CD4-positive, alpha-beta T cell (primary cell): ENCODE measurements around the gene SLC7A5. TPM values are rescaled to one million over a fixed set of nuclear protein-coding genes. Genes with fewer than 3 reads are reported as not detected.

Experiments
- ATAC-seq: fragments of 200-7000 bp; cut with Tn5 transposase; one replicate; pipeline ENCODE4 v1.10.0; 2022; ENCODE audit warnings: mild to moderate bottlenecking; ENCODE audit not compliant: poor library complexity
- CTCF ChIA-PET: fragments of 350-600 bp; sonication (Branson Sonifier 250); formaldehyde crosslinking; loops from one replicate; lab custom pipeline; 2021; ENCODE audit warnings: antibody characterized with exemption, inconsistent platforms; lab: Charles Lee
- POLR2A ChIA-PET: fragments of 350-600 bp; sonication (Branson Sonifier 250); formaldehyde crosslinking; loops from one replicate; lab custom pipeline; 2021; ENCODE audit warnings: antibody characterized with exemption, inconsistent platforms; lab: Charles Lee
- DNase-seq, 14 experiments: peaks; one replicate each; pipeline ENCODE4 v3.0.0-alpha.2; 2013 to 2020; ENCODE audit warnings: mixed read lengths in 2 of 14
- H3K27ac ChIP-seq, 2 donors: one replicate each; pipeline versions ENCODE4 v1.5.1 to v1.7.0; 2013; ENCODE audit warnings: low read length in 2 of 2, low read depth in 1 of 2, mild to moderate bottlenecking in 1 of 2
- H3K27me3 ChIP-seq, 2 experiments: 1 replicate in 1 of 2; 2 replicates in 1 of 2; pipeline versions ENCODE4 v1.6.1 to v1.7.0; 2013; ENCODE audit warnings: low read length in 2 of 2, control low read depth in 1 of 2, mild to moderate bottlenecking in 1 of 2, moderate library complexity in 1 of 2; ENCODE audit not compliant: insufficient read depth in 2 of 2, control insufficient read depth in 1 of 2
- H3K36me3 ChIP-seq: one replicate; pipeline ENCODE4 v1.6.1; 2013; ENCODE audit warnings: low read length, control low read depth; ENCODE audit not compliant: insufficient read depth
- H3K4me1 ChIP-seq: one replicate; pipeline ENCODE4 v1.6.1; 2013; ENCODE audit warnings: low read length, control low read depth; ENCODE audit not compliant: insufficient read depth
- H3K4me3 ChIP-seq: one replicate; pipeline ENCODE4 v1.5.1; 2013; ENCODE audit warnings: mild to moderate bottlenecking, low read length, moderate library complexity
- H3K9me3 ChIP-seq, 2 experiments: 1 replicate in 1 of 2; 2 replicates in 1 of 2; pipeline versions ENCODE4 v1.6.1 to v1.7.0; 2013; ENCODE audit warnings: low read length in 2 of 2, mild to moderate bottlenecking in 2 of 2, control low read depth in 1 of 2, moderate library complexity in 1 of 2; ENCODE audit not compliant: control insufficient read depth in 1 of 2, insufficient read depth in 1 of 2
- H3K27ac Mint-ChIP-seq: one replicate; pipeline ENCODE4 v1.8.0; 2020; ENCODE audit warnings: mixed read lengths
- H3K27me3 Mint-ChIP-seq: one replicate; pipeline ENCODE4 v1.8.0; 2021; ENCODE audit warnings: mixed read lengths
- H3K36me3 Mint-ChIP-seq: one replicate; pipeline ENCODE4 v1.8.0; 2021; ENCODE audit warnings: low read depth, mixed read lengths
- H3K4me1 Mint-ChIP-seq: one replicate; pipeline ENCODE4 v1.8.0; 2021; ENCODE audit warnings: low read depth, mixed read lengths
- H3K4me3 Mint-ChIP-seq: one replicate; pipeline ENCODE4 v1.8.0; 2020; ENCODE audit warnings: mild to moderate bottlenecking, mixed read lengths
- H3K9me3 Mint-ChIP-seq: one replicate; pipeline ENCODE4 v1.8.0; 2020; ENCODE audit warnings: mixed read lengths
- CTCF ChIP-seq: fragments of 200-600 bp; IDR thresholded peaks from one replicate; pipeline ENCODE4 v1.8.0; 2022; ENCODE audit warnings: antibody characterized with exemption, mild to moderate bottlenecking
- intact Hi-C, 2 experiments: fragments of 100-400 bp; cut with DNase I in 1 of 2; cut with micrococcal nuclease in 1 of 2; formaldehyde crosslinking; loops; one replicate each; pipeline versions ENCODE4 v1.15.1 to v1.9.0; 2023 to 2025; cut with DNase I, micrococcal nuclease
- total RNA-seq, 174 experiments: library from RNA in 2 of 174; stranded (reverse) in 2 of 174; gene quantifications; one replicate each; pipeline ENCODE4 v1.2.3 and lab custom pipeline; 2021 to 2026

Gene SLC7A5
- total RNA-seq, 2 experiments from 2014 or later = 80.3 to 85.3 TPM

- DNase-seq = no peak
- Mint-ChIP-seq H3K4me3 (no peak overlapping the region), H3K27ac (no peak overlapping the region), H3K36me3 (peaks cover 52% of the 10 kb centered on the region), H3K9me3 (no peaks in the 10 kb centered on the region), H3K27me3 (no peaks in the 10 kb centered on the region), H3K4me1 (no peaks in the 10 kb centered on the region)
- ChIA-PET POLR2A (no interaction called here), CTCF (interaction anchor here (1.0 to 1.1 kb wide), 2 partner anchors 38 to 54 kb away, joined by 3 to 4 read pairs; no protein-coding TSS in a partner anchor)
- H3K4me3 ChIP-seq = no peak overlapping the region
- no peaks in the 10 kb centered on the region for H3K27me3 ChIP-seq
- no peaks in the 10 kb centered on the region for H3K4me1 ChIP-seq
- H3K27ac ChIP-seq = no peak overlapping the region
- peaks cover 42% of the 10 kb centered on the region for H3K36me3 ChIP-seq
- no peaks in the 10 kb centered on the region for H3K9me3 ChIP-seq
- TF ChIP-seq CTCF = no peak
- intact Hi-C loops = no loop called here
- ATAC-seq = no peak
These were observed 35.8 kb downstream of the SLC7A5 start for GRCh38 chr16:87833548-87833947.

- ChIA-PET POLR2A (no interaction called here), CTCF (interaction anchor here (0.7 to 1.1 kb wide), 3 partner anchors 17 to 54 kb away, joined by 3 to 4 read pairs (median 4); no protein-coding TSS in a partner anchor)
- Mint-ChIP-seq H3K4me1 (no peaks in the 10 kb centered on the region), H3K36me3 (peaks cover 46% of the 10 kb centered on the region), H3K27me3 (no peaks in the 10 kb centered on the region), H3K27ac (peak overlapping the region; percentile 44), H3K4me3 (no peak overlapping the region), H3K9me3 (no peaks in the 10 kb centered on the region)
- H3K27me3 ChIP-seq = no peaks in the 10 kb centered on the region
- TF ChIP-seq CTCF = no peak
- no peak overlapping the region for H3K4me3 ChIP-seq
- no peak for ATAC-seq
- no peaks in the 10 kb centered on the region for H3K4me1 ChIP-seq
- H3K27ac ChIP-seq = no peak overlapping the region
- intact Hi-C loops = no loop called here
- H3K9me3 ChIP-seq = no peaks in the 10 kb centered on the region
- H3K36me3 ChIP-seq = peaks cover 39% of the 10 kb centered on the region
- DNase-seq = no peak
These were observed 36.4 kb downstream of the SLC7A5 start for GRCh38 chr16:87832741-87833502.

GRCh38 chr16:87832137-87832527 lies 37.2 kb downstream of the SLC7A5 start:
- H3K9me3 ChIP-seq = no peaks in the 10 kb centered on the region
- no peak for DNase-seq
- H3K4me1 Mint-ChIP-seq = no peaks in the 10 kb centered on the region
- H3K4me3 ChIP-seq = no peak overlapping the region
- POLR2A ChIA-PET = no interaction called here
- CTCF ChIA-PET = interaction anchor here (0.7 to 1.2 kb wide), 2 partner anchors 18 to 39 kb away, joined by 3 to 4 read pairs; no protein-coding TSS in a partner anchor
- no peaks in the 10 kb centered on the region for H3K27me3 ChIP-seq
- no peak overlapping the region for H3K27ac ChIP-seq
- H3K27me3 Mint-ChIP-seq = no peaks in the 10 kb centered on the region
- H3K36me3 Mint-ChIP-seq = peaks cover 38% of the 10 kb centered on the region
- no peak overlapping the region for H3K4me3 Mint-ChIP-seq
- intact Hi-C loops = no loop called here
- peaks cover 31% of the 10 kb centered on the region for H3K36me3 ChIP-seq
- no peaks in the 10 kb centered on the region for H3K4me1 ChIP-seq
- ATAC-seq = no peak
- TF ChIP-seq CTCF = no peak
- no peak overlapping the region for H3K27ac Mint-ChIP-seq
- no peaks in the 10 kb centered on the region for H3K9me3 Mint-ChIP-seq
